K562 (cell line): ENCODE results near the gene TIMP3. TPM values are rescaled to one million over a fixed set of nuclear protein-coding genes. Genes with fewer than 3 reads are reported as not detected.

ENCODE experiments used
- BACH1 ChIP-seq: fragments of 200-800 bp; sonication (Bioruptor generic); IDR thresholded peaks from 2 replicates; pipeline ENCODE4 v1.6.1; 2016; ENCODE audit warnings: missing genetic modification characterization, missing compliant biosample characterization
- CCAR2 ChIP-seq: fragments of 200-400 bp; formaldehyde crosslinking; IDR thresholded peaks from 2 replicates; pipeline ENCODE4 v1.6.1; 2017; ENCODE audit warnings: mild to moderate bottlenecking, low read depth, low read length
- E2F1 ChIP-seq: sonication (generic); formaldehyde crosslinking; IDR thresholded peaks from 2 replicates; pipeline ENCODE4 v1.8.1; 2023; ENCODE audit warnings: mild to moderate bottlenecking, missing genetic modification reagents, moderate library complexity
- ETV6 ChIP-seq, 3 experiments: fragments of 150-350 bp in 1 of 3; sonication (generic) in 1 of 3; formaldehyde crosslinking in 1 of 3; IDR thresholded peaks; 2 replicates each; pipeline versions ENCODE4 v1.6.1 to v1.8.0; 2014 to 2022; ENCODE audit warnings: borderline replicate concordance in 2 of 3, low read depth in 2 of 3, antibody characterized with exemption in 1 of 3, low read length in 1 of 3, mild to moderate bottlenecking in 1 of 3, missing genetic modification reagents in 1 of 3
- FOXJ3 ChIP-seq: sonication (generic); formaldehyde crosslinking; IDR thresholded peaks from 2 replicates; pipeline ENCODE4 v1.4.0; 2020; ENCODE audit warnings: mild to moderate bottlenecking, missing genetic modification reagents
- KLF1 ChIP-seq: fragments of 450-650 bp; IDR thresholded peaks from 2 replicates; pipeline ENCODE4 v1.6.1; 2016; ENCODE audit warnings: missing genetic modification characterization, missing compliant biosample characterization
- KLF6 ChIP-seq: fragments of 250-450 bp; sonication (Bioruptor Pico); IDR thresholded peaks from 2 replicates; pipeline ENCODE4 v1.4.0; 2020; ENCODE audit warnings: mild to moderate bottlenecking, moderate library complexity, borderline replicate concordance
- MEF2A ChIP-seq: IDR thresholded peaks from 2 replicates; pipeline ENCODE4 v1.6.1; 2011; ENCODE audit warnings: low read depth, mild to moderate bottlenecking, low read length, moderate library complexity; ENCODE audit not compliant: control insufficient read depth
- MIER1 ChIP-seq: fragments of 450-650 bp; IDR thresholded peaks from 2 replicates; pipeline ENCODE4 v1.6.1; 2016; ENCODE audit warnings: antibody characterized with exemption, mild to moderate bottlenecking, low read depth
- NCOA6 ChIP-seq: fragments of 450-650 bp; IDR thresholded peaks from 2 replicates; pipeline ENCODE4 v1.6.1; 2017; ENCODE audit warnings: mild to moderate bottlenecking
- PRMT5 ChIP-seq: sonication (generic); formaldehyde crosslinking; IDR thresholded peaks from 2 replicates; pipeline ENCODE4 v1.5.0; 2020; ENCODE audit warnings: missing genetic modification reagents
- RCOR1 ChIP-seq, 2 experiments: IDR thresholded peaks; 2 replicates each; pipeline ENCODE4 v1.6.1; 2012; ENCODE audit warnings: low read depth in 2 of 2, low read length in 2 of 2, borderline replicate concordance in 1 of 2, improper control_type of control experiment in 1 of 2
- RERE ChIP-seq: sonication (generic); formaldehyde crosslinking; IDR thresholded peaks from 2 replicates; pipeline ENCODE4 v1.8.0; 2023; ENCODE audit warnings: missing genetic modification reagents, mild to moderate bottlenecking, borderline replicate concordance
- SPI1 ChIP-seq: IDR thresholded peaks from 2 replicates; pipeline ENCODE4 v1.6.1; 2011; ENCODE audit warnings: low read depth, low read length, control low read depth, borderline replicate concordance
- STAT5A ChIP-seq: IDR thresholded peaks from 2 replicates; pipeline ENCODE4 v1.6.1; 2012; ENCODE audit warnings: low read length, inconsistent platforms, borderline replicate concordance
- TAF9B ChIP-seq: fragments of 450-650 bp; IDR thresholded peaks from 2 replicates; pipeline ENCODE4 v1.6.1; 2018; ENCODE audit warnings: mild to moderate bottlenecking; ENCODE audit not compliant: partially characterized antibody
- VEZF1 ChIP-seq: fragments of 200-800 bp; sonication (Bioruptor generic); IDR thresholded peaks from 2 replicates; pipeline ENCODE4 v1.6.1; 2017; ENCODE audit warnings: missing genetic modification characterization, missing compliant biosample characterization
- XRCC3 ChIP-seq: fragments of 450-650 bp; IDR thresholded peaks from 2 replicates; pipeline ENCODE4 v1.6.1; 2017; ENCODE audit warnings: mild to moderate bottlenecking, moderate library complexity
- ZNF431 ChIP-seq: sonication (generic); formaldehyde crosslinking; IDR thresholded peaks from 2 replicates; pipeline ENCODE4 v1.8.0; 2022; ENCODE audit warnings: mild to moderate bottlenecking, missing genetic modification reagents
- ZNF778 ChIP-seq: fragments of 450-650 bp; formaldehyde crosslinking; IDR thresholded peaks from 2 replicates; pipeline ENCODE4 v1.4.0; 2020; ENCODE audit warnings: mild to moderate bottlenecking, moderate library complexity
- ZNF780A ChIP-seq: fragments of 250-450 bp; sonication (Bioruptor Pico); IDR thresholded peaks from 2 replicates; pipeline ENCODE4 v1.5.0; 2021; ENCODE audit warnings: mild to moderate bottlenecking
- polyA plus RNA-seq, 8 experiments: library from polyadenylated mRNA; depleted of rRNA in 4 of 8; stranded (reverse) in 5 of 8; unstranded in 3 of 8; fragments of >200 nt; fragmentation: Nextera tagmentation in 2 of 8; fragmentation: Illumina TruSeq in 1 of 8; extraction: Ambion mirVana in 2 of 8; extraction: Trizol in 1 of 8; gene quantifications; 2 replicates each; pipeline versions ENCODE4 v1.2.1 to v1.2.3, GENCODE V29; 2011 to 2014; ENCODE audit warnings: inconsistent platforms in 1 of 8, missing spikeins in 1 of 8
- total RNA-seq, 7 experiments: library from RNA; depleted of rRNA in 6 of 7; stranded (reverse); fragments of >200 nt in 6 of 7; fragmentation: Illumina TruSeq in 2 of 7; extraction: Trizol in 2 of 7; gene quantifications; 2 replicates each; pipeline versions ENCODE4 v1.2.1 to v1.2.3, GENCODE V29; 2011 to 2021; ENCODE audit warnings: low replicate concordance in 1 of 7

Gene TIMP3
- total and polyA plus RNA-seq, 9 of the 15 experiments (the other 6 are each of a cell fraction or from before 2014, with no cell fraction given), result 0.07 to 0.73 (median 0.18) TPM

- TF ChIP-seq RERE (no peak), PRMT5 (CRISPR knock-in tag) (no peak), E2F1 (no peak), STAT5A (peak; percentile 81), XRCC3 (no peak), VEZF1 (CRISPR knock-in tag) (peak; percentile 76), ZNF778 (CRISPR knock-in tag) (no peak), ETV6 (IDR thresholded peaks at IDR 0.05; ENCODE audit: borderline replicate concordance in 1 of 2, low read depth in 2 of 2, low read length in 1 of 2) (no peak), ETV6 (CRISPR knock-in tag; IDR thresholded peaks at IDR 0.05; ENCODE audit: borderline replicate concordance) (no peak), BACH1 (no peak), RCOR1 (IDR thresholded peaks at IDR 0.05; ENCODE audit: borderline replicate concordance in 1 of 2, low read depth in 2 of 2, low read length in 2 of 2) (peak; percentile 29 to 90; a peak in 3 of 4 replicates), MEF2A (no peak), MIER1 (no peak), ZNF780A (CRISPR knock-in tag) (no peak), KLF1 (no peak), ZNF431 (CRISPR knock-in tag) (no peak), NCOA6 (no peak), TAF9B (peak; percentile 99), CCAR2 (no peak), KLF6 (0 out of 2 replicates have a peak, but pooled peaks have one; percentile 56), SPI1 (no peak), FOXJ3 (CRISPR knock-in tag) (no peak)
Observed at GRCh38 chr22:32880893-32881596, 79.5 kb downstream of the TIMP3 start (continued).
